Upper lobe of right lung (tissue), 1 donor: ENCODE results near the gene SREK1IP1. TPM values are rescaled to one million over a fixed set of nuclear protein-coding genes. Genes with fewer than 3 reads are reported as not detected.

ENCODE experiments used
- ATAC-seq: fragments of 200-7000 bp; cut with Tn5 transposase; one replicate; pipeline ENCODE4 v1.9.1; 2020; ENCODE audit warnings: mild to moderate bottlenecking, moderate library complexity
- DNase-seq: peaks from one replicate; pipeline ENCODE4 v3.0.0-alpha.2; 2020
- H3K27ac ChIP-seq: fragments of 200-600 bp; one replicate; pipeline ENCODE4 v1.8.0; 2022
- H3K27me3 ChIP-seq: fragments of 200-600 bp; one replicate; pipeline ENCODE4 v1.8.0; 2022; ENCODE audit warnings: mild to moderate bottlenecking
- H3K36me3 ChIP-seq: fragments of 200-600 bp; one replicate; pipeline ENCODE4 v1.8.0; 2022
- H3K4me1 ChIP-seq: fragments of 200-600 bp; one replicate; pipeline ENCODE4 v1.8.0; 2022
- H3K4me3 ChIP-seq: fragments of 200-600 bp; one replicate; pipeline ENCODE4 v1.8.0; 2022; ENCODE audit warnings: mild to moderate bottlenecking
- H3K9me3 ChIP-seq: fragments of 200-600 bp; one replicate; pipeline ENCODE4 v1.8.0; 2022
- CTCF ChIP-seq: fragments of 200-600 bp; IDR thresholded peaks from one replicate; pipeline ENCODE4 v1.8.0; 2022; ENCODE audit warnings: antibody characterized with exemption
- intact Hi-C: fragments of 100-400 bp; cut with DNase I; formaldehyde crosslinking; loops from one replicate; pipeline ENCODE4 v1.11.0; 2022
- total RNA-seq: library from RNA; stranded (reverse); fragmentation: NEBNext Ultra II Directional; extraction: Animal tissue kit (Norgen Biotek cat#: 25700); gene quantifications from one replicate; pipeline ENCODE4 v1.2.1, GENCODE V29; 2021
- donor health status: DM: no; HTN: yes; CAD: no; lungs with severe emphysema.

The SREK1IP1 gene
- total RNA-seq, 1 donor from 2014 or later: 22.1 TPM

- ATAC-seq (no peak), DNase-seq (no peak)
- intact Hi-C loops: no loop called here
- Histone ChIP-seq H3K4me1 (peaks cover 11% of the 10 kb centered on the region), H3K4me3 (no peak overlapping the region), H3K27ac (no peak overlapping the region), H3K9me3 (no peaks in the 10 kb centered on the region), H3K36me3 (no peaks in the 10 kb centered on the region), H3K27me3 (peaks cover 30% of the 10 kb centered on the region)
- no peak for TF ChIP-seq CTCF
These were observed 82.6 kb downstream of the SREK1IP1 start for GRCh38 chr5:64685866-64686265.

- Histone ChIP-seq H3K27me3 (no peaks in the 10 kb centered on the region), H3K27ac (no peak overlapping the region), H3K4me3 (no peak overlapping the region), H3K36me3 (no peaks in the 10 kb centered on the region), H3K4me1 (no peaks in the 10 kb centered on the region), H3K9me3 (no peaks in the 10 kb centered on the region)
- no peak for TF ChIP-seq CTCF
- DNase-seq: no peak
- ATAC-seq: no peak
- intact Hi-C loops: no loop called here
These were observed 85.9 kb downstream of the SREK1IP1 start for GRCh38 chr5:64682608-64683007.

- intact Hi-C loops: no loop called here
- Histone ChIP-seq H3K27me3 (no peaks in the 10 kb centered on the region), H3K4me1 (no peaks in the 10 kb centered on the region), H3K27ac (no peak overlapping the region), H3K4me3 (no peak overlapping the region), H3K9me3 (no peaks in the 10 kb centered on the region), H3K36me3 (no peaks in the 10 kb centered on the region)
- ATAC-seq (no peak), DNase-seq (no peak)
- no peak for TF ChIP-seq CTCF
These were observed 88.2 kb downstream of the SREK1IP1 start for GRCh38 chr5:64680289-64680688.

- Histone ChIP-seq H3K27ac (no peak overlapping the region), H3K4me3 (no peak overlapping the region), H3K36me3 (no peaks in the 10 kb centered on the region), H3K4me1 (no peaks in the 10 kb centered on the region), H3K9me3 (no peaks in the 10 kb centered on the region), H3K27me3 (no peaks in the 10 kb centered on the region)
- no peak for TF ChIP-seq CTCF
- DNase-seq: no peak
- intact Hi-C loops: no loop called here
- no peak for ATAC-seq
These were observed 90.1 kb downstream of the SREK1IP1 start for GRCh38 chr5:64678374-64678773.

- no peaks in the 10 kb centered on the region for H3K27me3 ChIP-seq
- H3K27ac ChIP-seq: no peak overlapping the region
- no peaks in the 10 kb centered on the region for H3K9me3 ChIP-seq
- intact Hi-C loops: no loop called here
- no peak overlapping the region for H3K4me3 ChIP-seq
- DNase-seq: no peak
- no peaks in the 10 kb centered on the region for H3K36me3 ChIP-seq
- H3K4me1 ChIP-seq: no peaks in the 10 kb centered on the region
- no peak for TF ChIP-seq CTCF
- no peak for ATAC-seq
These were observed 96.8 kb downstream of the SREK1IP1 start for GRCh38 chr5:64671678-64672077.

GRCh38 chr5:64670277-64670676, 98.2 kb downstream of the SREK1IP1 start:
- no peak overlapping the region for H3K4me3 ChIP-seq
- no peak for ATAC-seq

More at GRCh38 chr5:64670277-64670676, 98.2 kb downstream of the SREK1IP1 start:
- no peak for DNase-seq
- Histone ChIP-seq H3K4me1 (no peaks in the 10 kb centered on the region), H3K36me3 (no peaks in the 10 kb centered on the region), H3K27me3 (no peaks in the 10 kb centered on the region), H3K9me3 (no peaks in the 10 kb centered on the region), H3K27ac (no peak overlapping the region)
- intact Hi-C loops: no loop called here
- no peak for TF ChIP-seq CTCF
